Nephron progenitor cell (in vitro differentiated cells): ENCODE data around the gene GRK6.
A peak's percentile ranks its signal among the peaks of the same experiment; 100 is the strongest.

Experiments
- DNase-seq: peaks from one replicate; pipeline ENCODE4 v3.0.0; 2021
- H3K27ac Mint-ChIP-seq: 2 replicates; pipeline ENCODE4 v1.8.0; 2021; ENCODE audit warnings: mild to moderate bottlenecking, moderate library complexity, mixed read lengths
- H3K27me3 Mint-ChIP-seq: 2 replicates; pipeline ENCODE4 v1.8.0; 2021; ENCODE audit warnings: mild to moderate bottlenecking, low read depth, mixed read lengths; ENCODE audit not compliant: poor library complexity
- H3K36me3 Mint-ChIP-seq: 2 replicates; pipeline ENCODE4 v1.8.0; 2021; ENCODE audit warnings: low read depth, mixed read lengths
- H3K4me1 Mint-ChIP-seq: 2 replicates; pipeline ENCODE4 v1.8.0; 2021; ENCODE audit warnings: mixed read lengths
- H3K4me3 Mint-ChIP-seq: 2 replicates; pipeline ENCODE4 v1.8.0; 2021; ENCODE audit warnings: mild to moderate bottlenecking, moderate library complexity, mixed read lengths
- H3K9me3 Mint-ChIP-seq: 2 replicates; pipeline ENCODE4 v1.8.0; 2021; ENCODE audit warnings: mild to moderate bottlenecking, moderate library complexity, mixed read lengths
- TF ChIP-seq, protein P1 (sequence below): fragments of 200-600 bp; sonication (generic); IDR thresholded peaks from 2 replicates; pipeline ENCODE4 v1.5.0; 2021; ENCODE audit warnings: antibody characterized with exemption

GRK6 gene

DNA sequence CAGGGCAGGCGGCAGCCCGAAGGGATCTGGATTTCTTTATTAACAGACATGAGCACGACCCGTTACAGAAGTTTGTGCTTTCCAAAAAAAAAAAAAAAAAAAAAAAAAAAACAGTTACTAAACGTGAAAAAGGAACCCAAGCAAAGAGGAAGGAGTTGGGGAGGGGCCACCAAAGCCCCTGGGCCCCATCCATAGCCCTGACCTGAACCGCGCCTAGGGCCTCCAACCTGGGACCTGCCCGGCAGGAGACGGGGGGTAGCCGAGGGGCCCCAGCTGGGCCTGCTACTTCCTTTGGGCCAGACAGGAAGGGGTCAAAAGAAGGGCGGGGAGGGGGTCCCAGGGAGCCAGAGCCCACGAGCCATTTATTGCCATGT is 30.1 kb downstream of the GRK6 start:
- Mint-ChIP-seq H3K4me3 (peak overlapping the region; percentile 80), H3K27ac (peak overlapping the region; percentile 96), H3K27me3 (peaks cover 8% of the 10 kb centered on the region), H3K9me3 (no peaks in the 10 kb centered on the region), H3K4me1 (peaks cover 36% of the 10 kb centered on the region), H3K36me3 (peaks cover 27% of the 10 kb centered on the region)
- TF ChIP-seq, protein P1, sequence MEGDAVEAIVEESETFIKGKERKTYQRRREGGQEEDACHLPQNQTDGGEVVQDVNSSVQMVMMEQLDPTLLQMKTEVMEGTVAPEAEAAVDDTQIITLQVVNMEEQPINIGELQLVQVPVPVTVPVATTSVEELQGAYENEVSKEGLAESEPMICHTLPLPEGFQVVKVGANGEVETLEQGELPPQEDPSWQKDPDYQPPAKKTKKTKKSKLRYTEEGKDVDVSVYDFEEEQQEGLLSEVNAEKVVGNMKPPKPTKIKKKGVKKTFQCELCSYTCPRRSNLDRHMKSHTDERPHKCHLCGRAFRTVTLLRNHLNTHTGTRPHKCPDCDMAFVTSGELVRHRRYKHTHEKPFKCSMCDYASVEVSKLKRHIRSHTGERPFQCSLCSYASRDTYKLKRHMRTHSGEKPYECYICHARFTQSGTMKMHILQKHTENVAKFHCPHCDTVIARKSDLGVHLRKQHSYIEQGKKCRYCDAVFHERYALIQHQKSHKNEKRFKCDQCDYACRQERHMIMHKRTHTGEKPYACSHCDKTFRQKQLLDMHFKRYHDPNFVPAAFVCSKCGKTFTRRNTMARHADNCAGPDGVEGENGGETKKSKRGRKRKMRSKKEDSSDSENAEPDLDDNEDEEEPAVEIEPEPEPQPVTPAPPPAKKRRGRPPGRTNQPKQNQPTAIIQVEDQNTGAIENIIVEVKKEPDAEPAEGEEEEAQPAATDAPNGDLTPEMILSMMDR = no peak
- no peak for DNase-seq

DNA sequence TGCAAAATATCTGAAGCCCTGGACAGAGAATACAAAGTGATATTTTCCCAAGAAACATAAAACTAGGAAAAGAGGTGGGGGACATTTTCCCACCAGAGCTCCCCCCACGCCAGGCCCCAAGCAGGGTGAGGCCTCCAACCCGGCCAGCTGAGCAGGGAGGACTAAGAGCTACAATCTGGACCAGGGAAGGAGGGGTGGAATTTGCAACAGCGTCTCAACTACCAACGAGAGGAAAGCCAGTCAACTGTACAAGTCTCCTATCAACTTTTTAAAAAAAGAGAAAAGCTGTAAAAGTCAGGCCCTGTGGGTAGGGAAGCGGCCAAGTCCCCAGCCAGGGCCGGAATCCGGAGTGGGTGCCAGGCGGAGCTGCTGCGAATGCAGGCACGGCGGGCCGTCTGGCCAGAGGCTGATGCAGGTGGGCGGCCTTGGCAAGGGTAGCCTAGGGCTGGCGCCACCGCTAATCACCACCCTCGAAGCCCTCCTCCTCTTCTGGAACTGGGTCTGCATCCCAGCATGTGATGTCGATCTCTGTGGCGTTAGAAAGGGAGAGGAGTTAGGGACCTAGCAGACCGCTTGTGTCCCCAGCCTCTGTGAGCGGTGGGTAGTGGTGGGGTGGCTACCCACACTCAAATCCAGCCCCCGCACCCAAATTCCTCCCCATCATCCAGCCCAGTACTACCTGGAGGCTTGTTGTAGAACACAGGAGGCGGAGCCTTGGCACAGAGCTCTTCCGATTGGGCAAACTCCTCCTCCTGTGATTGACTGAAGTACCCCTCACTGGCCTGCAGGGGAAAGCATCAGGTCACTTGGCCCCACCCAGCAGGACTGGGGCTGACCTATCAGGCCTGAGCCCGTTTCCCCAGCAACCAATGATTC is 30.7 kb downstream of the GRK6 start:
- TF ChIP-seq, protein P1 = peak; percentile 61
- Mint-ChIP-seq H3K36me3 (peaks cover 24% of the 10 kb centered on the region), H3K27ac (peak overlapping the region; percentile 97), H3K4me3 (peak overlapping the region; percentile 54), H3K27me3 (peaks cover 7% of the 10 kb centered on the region), H3K9me3 (no peaks in the 10 kb centered on the region), H3K4me1 (peaks cover 34% of the 10 kb centered on the region)
- peak; percentile 85 for DNase-seq

DNA sequence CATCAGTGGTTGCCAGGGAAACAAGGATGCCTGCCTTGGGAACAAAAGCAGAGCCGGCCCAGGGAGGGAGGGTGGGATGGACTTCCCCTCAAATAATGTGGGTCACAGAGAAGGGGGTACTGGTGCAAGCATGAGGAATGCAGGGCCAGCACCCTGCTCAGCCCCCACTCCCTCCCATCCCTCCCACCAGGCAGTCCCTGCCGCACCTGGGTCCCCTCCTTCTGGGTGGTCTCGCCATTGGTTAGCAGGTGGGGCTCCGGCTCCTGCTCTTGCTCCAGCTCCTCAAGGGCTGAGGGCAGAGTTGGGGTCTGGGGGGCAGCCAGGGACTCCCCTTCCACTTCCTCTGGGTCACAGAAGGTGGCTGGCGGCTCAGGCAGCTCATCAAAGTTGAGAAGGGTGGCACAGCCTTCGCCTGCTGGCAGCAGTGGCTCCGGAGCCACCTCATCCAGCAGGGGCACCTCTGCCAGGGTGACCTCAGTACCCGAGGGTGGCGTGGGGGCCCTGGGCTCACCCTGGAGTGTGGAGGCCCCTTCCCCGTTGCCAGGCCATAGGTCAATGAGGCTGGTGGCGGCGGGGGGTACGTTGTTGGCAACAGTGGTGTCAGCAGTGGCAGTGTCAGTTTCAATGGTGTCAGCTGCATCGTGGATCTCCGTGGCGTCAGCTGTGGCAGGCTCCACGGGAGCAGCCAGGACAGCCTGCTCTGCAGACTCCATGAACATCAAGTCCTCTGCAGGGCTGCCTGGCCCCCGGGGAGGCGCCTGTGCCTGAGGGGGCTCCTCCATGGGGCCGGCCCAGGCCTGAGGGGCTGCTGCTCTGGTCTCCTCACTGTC is 31.6 kb downstream of the GRK6 start:
- no peak overlapping the region for H3K4me3 Mint-ChIP-seq
- H3K27me3 Mint-ChIP-seq = peaks cover 4% of the 10 kb centered on the region
- peaks cover 30% of the 10 kb centered on the region for H3K36me3 Mint-ChIP-seq
- no peak overlapping the region for H3K27ac Mint-ChIP-seq
- TF ChIP-seq, protein P1 = no peak
- H3K9me3 Mint-ChIP-seq = no peaks in the 10 kb centered on the region
- DNase-seq = no peak
- peaks cover 31% of the 10 kb centered on the region for H3K4me1 Mint-ChIP-seq

DNA sequence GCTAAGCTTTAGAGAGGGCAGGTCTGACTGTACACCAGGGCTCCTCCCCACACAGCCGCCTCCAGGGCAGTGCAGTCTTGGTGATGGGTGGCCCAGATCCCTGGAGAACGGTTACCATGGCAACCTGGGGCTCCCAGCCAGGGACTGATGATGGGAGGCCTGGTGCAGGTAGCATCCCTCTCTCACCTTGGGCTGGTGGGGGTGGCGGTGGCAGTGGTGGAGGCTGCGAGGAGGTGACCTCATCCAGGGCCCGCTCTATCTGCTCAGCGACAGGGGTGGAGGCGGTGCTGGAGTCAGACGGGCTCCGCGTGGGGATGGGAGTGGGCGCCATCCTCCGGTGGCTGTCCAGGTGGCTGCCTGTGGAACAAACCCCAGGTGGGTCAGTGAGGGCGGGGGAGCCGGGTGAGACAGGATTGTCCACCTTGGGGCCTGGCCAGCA is 32.5 kb downstream of the GRK6 start:
- peak; percentile 34 for DNase-seq
- Mint-ChIP-seq H3K27me3 (peaks cover 2% of the 10 kb centered on the region), H3K9me3 (no peaks in the 10 kb centered on the region), H3K4me3 (no peak overlapping the region), H3K36me3 (peaks cover 38% of the 10 kb centered on the region), H3K4me1 (peaks cover 22% of the 10 kb centered on the region), H3K27ac (no peak overlapping the region)
- TF ChIP-seq, protein P1 = no peak

DNA sequence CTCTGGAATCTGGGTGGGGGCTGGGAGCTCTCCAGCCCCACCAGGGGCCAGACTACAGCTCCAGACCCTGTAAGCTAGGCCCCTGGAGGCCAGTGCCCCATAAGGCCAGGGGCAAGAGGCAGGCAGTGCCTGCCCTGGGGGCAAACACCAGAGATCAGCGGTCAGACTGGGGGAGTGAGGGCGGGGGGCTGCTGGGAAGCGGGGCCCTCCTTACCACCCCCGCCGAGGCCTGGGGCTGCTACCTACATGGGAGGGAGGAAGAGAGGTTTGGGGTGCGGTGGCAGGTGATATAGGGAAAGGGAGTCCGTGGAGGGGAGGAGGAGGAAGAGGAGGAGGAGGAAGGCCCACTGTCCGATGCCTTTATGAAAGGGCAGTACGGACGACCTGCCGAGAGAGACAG is 32.9 kb downstream of the GRK6 start:
- Mint-ChIP-seq H3K9me3 (no peaks in the 10 kb centered on the region), H3K27ac (peak overlapping the region; percentile 51), H3K4me1 (peaks cover 22% of the 10 kb centered on the region), H3K27me3 (no peaks in the 10 kb centered on the region), H3K4me3 (no peak overlapping the region), H3K36me3 (peaks cover 38% of the 10 kb centered on the region)
- no peak for DNase-seq
- TF ChIP-seq, protein P1 = no peak
